Measurements from ENCODE around the gene ZNF385C. TPM values are rescaled to one million over a fixed set of nuclear protein-coding genes. Genes with fewer than 3 reads are reported as not detected.
A peak's percentile ranks its signal among the peaks of the same experiment; 100 is the strongest.

Gene ZNF385C
- total and polyA plus RNA-seq, 3 donors from 2014 or later, result 17.9 to 26.6 (median 21.4) TPM

DNA sequence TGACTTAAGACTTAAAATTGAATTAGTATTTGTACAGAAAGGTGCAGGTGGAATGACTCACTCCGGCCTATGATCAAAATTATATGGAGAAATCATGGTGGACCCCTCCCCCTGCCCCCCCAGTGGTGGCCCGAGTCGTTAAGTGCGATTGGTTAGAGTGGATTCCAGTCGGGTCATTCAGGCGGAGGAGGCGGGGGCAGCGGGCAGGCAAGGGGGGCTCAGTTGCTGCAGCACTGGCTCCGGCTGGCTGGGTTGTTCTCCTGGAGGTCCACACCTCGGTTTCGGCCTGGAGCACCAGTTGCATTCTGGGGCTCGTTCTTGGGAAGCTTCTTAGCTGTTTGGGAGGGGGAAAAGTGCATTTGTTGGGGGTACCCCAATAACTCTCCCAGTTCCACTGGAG lies 27.3 kb upstream of the ZNF385C start:
- Histone ChIP-seq H3K36me3 (ENCODE audit: low read depth, missing control alignments) (no peaks in the 10 kb centered on the region), H3K4me1 (peaks cover 32% of the 10 kb centered on the region), H3K27me3 (no peaks in the 10 kb centered on the region), H3K9me3 (no peaks in the 10 kb centered on the region), H3K4me3 (no peak overlapping the region), H3K27ac (no peak overlapping the region)
- TF ChIP-seq, protein P1, sequence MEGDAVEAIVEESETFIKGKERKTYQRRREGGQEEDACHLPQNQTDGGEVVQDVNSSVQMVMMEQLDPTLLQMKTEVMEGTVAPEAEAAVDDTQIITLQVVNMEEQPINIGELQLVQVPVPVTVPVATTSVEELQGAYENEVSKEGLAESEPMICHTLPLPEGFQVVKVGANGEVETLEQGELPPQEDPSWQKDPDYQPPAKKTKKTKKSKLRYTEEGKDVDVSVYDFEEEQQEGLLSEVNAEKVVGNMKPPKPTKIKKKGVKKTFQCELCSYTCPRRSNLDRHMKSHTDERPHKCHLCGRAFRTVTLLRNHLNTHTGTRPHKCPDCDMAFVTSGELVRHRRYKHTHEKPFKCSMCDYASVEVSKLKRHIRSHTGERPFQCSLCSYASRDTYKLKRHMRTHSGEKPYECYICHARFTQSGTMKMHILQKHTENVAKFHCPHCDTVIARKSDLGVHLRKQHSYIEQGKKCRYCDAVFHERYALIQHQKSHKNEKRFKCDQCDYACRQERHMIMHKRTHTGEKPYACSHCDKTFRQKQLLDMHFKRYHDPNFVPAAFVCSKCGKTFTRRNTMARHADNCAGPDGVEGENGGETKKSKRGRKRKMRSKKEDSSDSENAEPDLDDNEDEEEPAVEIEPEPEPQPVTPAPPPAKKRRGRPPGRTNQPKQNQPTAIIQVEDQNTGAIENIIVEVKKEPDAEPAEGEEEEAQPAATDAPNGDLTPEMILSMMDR (IDR thresholded peaks at IDR 0.05), result no peak
- TF ChIP-seq POLR2A (IDR thresholded peaks at IDR 0.05), result no peak
- 81% methylated on average over 12 of the region's 12 CpGs for WGBS, 2 donors
- DNase-seq, result no peak
- intact Hi-C loops (cut with DNase I; ENCODE audit: low total_unique reads), result no loop called here

DNA sequence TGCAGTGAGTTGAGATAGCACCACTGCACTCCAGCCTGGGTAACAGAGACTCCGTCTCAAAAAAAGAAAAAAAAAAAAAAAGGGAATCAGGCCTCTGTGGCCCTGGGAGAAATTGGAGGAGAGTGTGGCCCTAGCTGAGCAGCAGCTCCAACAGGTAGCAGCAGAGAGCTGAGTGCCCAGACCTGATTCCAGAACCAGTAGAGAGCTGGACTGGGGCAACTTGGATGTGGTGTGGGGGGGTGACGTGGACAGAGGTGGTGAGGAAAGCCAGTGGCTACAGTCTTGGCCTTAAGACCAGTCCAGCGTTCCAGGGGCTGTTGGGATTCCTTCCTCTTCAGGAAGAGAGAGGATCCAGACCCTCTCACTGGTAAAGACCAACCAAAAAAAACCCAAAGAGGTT lies 26.0 kb upstream of the ZNF385C start:
- 87 to 90% methylated on average over 3 of the region's 3 CpGs for WGBS, 2 donors
- DNase-seq, result no peak
- TF ChIP-seq POLR2A (IDR thresholded peaks at IDR 0.05), result no peak
- TF ChIP-seq, protein P1 (IDR thresholded peaks at IDR 0.05), result no peak
- Histone ChIP-seq H3K9me3 (no peaks in the 10 kb centered on the region), H3K4me3 (no peak overlapping the region), H3K27ac (no peak overlapping the region), H3K36me3 (ENCODE audit: low read depth, missing control alignments) (no peaks in the 10 kb centered on the region), H3K4me1 (peaks cover 23% of the 10 kb centered on the region), H3K27me3 (no peaks in the 10 kb centered on the region)
- intact Hi-C loops (cut with DNase I; ENCODE audit: low total_unique reads), result no loop called here

DNA sequence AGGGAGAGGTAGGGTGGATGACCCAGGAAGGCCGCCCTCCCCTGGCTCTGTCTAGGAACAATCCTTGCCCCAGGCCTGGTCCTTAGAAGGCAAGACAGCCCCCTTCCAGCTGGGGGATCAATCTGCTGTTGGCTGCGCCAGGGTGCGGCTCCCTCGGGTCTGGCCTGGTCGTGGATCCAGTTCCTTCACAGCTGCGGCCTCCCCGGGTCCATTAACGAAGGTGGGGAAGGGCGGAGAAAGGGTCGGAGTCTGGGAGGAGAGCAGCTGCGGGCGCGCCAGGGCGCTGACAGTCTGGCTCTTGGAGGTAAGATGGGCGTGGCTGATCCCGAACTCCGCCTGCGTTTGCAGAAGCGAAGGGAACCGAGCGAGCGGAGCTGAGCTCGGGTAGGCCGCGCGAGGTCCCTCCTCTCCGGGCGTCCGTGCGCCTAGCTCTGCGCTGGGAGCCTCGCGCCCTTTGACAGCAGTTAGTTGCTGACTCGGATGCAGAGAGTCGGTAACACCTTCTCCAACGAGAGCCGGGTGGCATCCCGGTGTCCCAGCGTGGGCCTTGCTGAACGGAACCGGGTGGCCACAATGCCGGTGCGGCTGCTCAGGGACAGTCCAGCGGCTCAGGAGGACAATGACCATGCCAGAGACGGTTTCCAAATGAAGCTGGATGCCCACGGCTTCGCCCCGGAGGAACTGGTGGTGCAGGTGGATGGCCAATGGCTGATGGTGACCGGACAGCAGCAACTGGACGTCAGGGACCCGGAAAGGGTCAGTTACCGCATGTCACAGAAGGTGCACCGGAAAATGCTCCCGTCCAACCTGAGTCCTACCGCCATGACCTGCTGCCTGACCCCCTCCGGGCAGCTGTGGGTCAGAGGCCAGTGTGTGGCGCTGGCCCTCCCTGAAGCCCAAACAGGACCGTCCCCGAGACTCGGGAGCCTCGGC lies 24.4 kb upstream of the ZNF385C start, which contains the start of gene HSPB9:
TSS of gene HSPB9 (plus strand) at position 434 of the 933 bp plus-strand sequence. CDS start at position 481, 47 bp downstream.
- TF ChIP-seq POLR2A (IDR thresholded peaks at IDR 0.05), result no peak
- TF ChIP-seq, protein P1 (IDR thresholded peaks at IDR 0.05), result no peak
- peak within 1 kb of the TSS in 1 of 2 donors; percentile 66 for H3K27ac ChIP-seq
- H3K9me3 ChIP-seq, result no peaks in the 10 kb centered on the region
- peak within 1 kb of the TSS in 1 of 2 donors; percentile 73 for H3K4me3 ChIP-seq
- no peaks in the 10 kb centered on the region for H3K27me3 ChIP-seq
- H3K36me3 ChIP-seq (ENCODE audit: low read depth, missing control alignments), result no peaks in the 10 kb centered on the region
- peaks cover 13% of the 10 kb centered on the region for H3K4me1 ChIP-seq
- intact Hi-C loops (cut with DNase I; ENCODE audit: low total_unique reads), result no loop called here
- no peak for DNase-seq
- 40 to 69% methylated on average over 7 to 57 of the region's 61 CpGs for WGBS, 2 donors

DNA sequence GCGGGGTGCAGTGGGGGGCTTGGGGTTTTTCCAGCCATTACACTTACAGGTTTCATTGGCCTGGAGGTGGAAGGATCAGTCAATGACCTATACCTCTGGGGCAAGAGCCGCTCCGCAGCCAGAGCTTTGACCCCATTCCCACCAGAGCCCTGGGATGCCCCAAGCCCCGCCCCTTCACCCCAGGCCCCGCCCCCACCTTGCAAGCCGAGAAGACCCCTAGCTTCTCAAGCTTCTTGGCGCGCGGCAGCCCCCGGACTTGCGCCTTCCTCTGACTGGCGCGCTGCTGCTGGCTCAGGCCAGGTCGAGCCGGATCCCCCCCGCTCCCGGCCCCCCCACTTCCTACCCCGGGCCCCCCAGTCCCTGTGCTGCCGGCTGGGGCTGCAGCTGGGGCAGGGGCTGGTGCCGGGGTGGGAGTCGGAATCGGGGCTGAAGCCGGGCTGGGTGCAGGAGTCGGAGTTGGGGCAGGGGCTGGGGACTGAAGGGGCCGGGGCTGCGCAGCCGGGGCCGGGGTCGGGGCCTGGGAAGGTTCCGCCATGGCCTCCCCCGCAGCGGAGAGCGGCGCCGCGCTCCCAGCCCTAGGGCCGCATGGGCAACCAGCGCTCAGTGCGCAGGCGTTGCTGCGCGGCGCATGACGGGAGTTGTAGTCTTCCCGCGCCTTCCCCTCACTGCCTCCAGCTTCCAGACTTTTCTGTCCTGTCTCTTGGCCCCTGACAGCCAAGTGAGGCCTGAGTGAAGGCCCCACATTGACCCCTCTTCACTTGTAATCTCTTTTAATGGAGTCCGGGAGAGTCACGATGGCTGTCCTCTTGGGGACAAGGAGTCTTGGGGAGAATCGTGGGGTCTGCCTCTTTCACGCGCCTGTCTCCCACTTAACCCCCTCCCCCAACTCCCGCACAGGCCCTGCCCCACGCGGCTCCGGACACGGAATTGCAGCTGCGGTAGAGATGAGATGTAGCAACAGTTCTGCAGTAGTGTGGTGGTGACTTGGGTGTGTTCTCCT lies 22.8 kb upstream of the ZNF385C start, which contains the start of gene KAT2A:
TSS of gene KAT2A (minus strand) at position 598 of the 1,000 bp plus-strand sequence. CDS start at position 535, 63 bp downstream.
- Histone ChIP-seq H3K4me1 (peaks cover 13% of the 10 kb centered on the region), H3K36me3 (ENCODE audit: low read depth, missing control alignments) (no peaks in the 10 kb centered on the region), H3K27ac (peak within 1 kb of the TSS; percentile 43 to 66), H3K27me3 (no peaks in the 10 kb centered on the region), H3K9me3 (no peaks in the 10 kb centered on the region), H3K4me3 (peak within 1 kb of the TSS; percentile 73 to 79)
- WGBS, 2 donors, result 5 to 8% methylated on average over 33 to 51 of the region's 57 CpGs
- no peak for TF ChIP-seq POLR2A (IDR thresholded peaks at IDR 0.05)
- intact Hi-C loops (cut with DNase I; ENCODE audit: low total_unique reads), result no loop called here
- peak; percentile 91 for DNase-seq

Data from testis (tissue), 3 donors.